Endothelial cell of hepatic sinusoid (primary cell): ENCODE measurements around the gene KRTAP29-1.

Source experiments
- in situ Hi-C: cut with HindIII; loops from 2 replicates; pipeline ENCODE4 v1.10.0; 2017; ENCODE audit warnings: low sequenced_read_pairs

Gene KRTAP29-1

DNA sequence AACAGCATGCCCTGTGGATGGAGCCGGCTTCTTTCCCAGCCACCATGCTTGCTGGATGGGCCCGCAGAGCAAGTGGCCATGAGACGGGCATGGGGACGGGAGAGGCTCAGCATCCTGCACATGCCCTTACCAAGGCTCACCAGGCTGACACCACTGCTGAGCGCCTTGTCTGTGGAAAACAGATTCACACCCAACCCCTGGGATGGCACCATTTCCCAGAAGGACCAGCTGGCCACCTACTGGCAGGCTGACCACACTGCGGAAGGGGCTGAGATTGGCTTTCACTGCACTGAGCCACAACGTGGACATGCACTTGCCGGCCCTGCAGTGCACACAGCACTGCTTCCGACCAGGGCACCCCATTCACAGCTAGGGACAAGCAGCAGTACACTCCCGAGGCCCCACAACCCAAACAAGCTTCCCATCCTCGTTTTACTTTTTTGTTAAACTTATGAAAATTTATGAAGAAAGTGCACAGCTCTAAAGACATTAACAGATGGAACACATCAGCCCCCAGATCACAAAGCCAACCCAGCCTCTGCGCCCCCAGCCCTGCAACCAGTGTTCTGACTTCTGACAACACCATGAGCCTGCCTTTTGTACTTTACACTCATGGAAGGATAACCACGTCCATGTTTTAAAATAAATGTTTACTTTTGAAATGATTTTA, 26.8 kb upstream of the KRTAP29-1 start:
- in situ Hi-C loops, result no loop called here

GRCh38 chr17:41328207-41328606, 25.6 kb upstream of the KRTAP29-1 start:
- in situ Hi-C loops, result no loop called here

GRCh38 chr17:41327411-41328120, 24.9 kb upstream of the KRTAP29-1 start:
- in situ Hi-C loops, result no loop called here

GRCh38 chr17:41326173-41327145, 23.8 kb upstream of the KRTAP29-1 start:
- in situ Hi-C loops, result no loop called here

GRCh38 chr17:41325611-41326010, 23.0 kb upstream of the KRTAP29-1 start:
- in situ Hi-C loops, result no loop called here

GRCh38 chr17:41325126-41325525, 22.5 kb upstream of the KRTAP29-1 start:
- in situ Hi-C loops, result no loop called here

GRCh38 chr17:41324180-41325075, 21.8 kb upstream of the KRTAP29-1 start:
- in situ Hi-C loops, result no loop called here

DNA sequence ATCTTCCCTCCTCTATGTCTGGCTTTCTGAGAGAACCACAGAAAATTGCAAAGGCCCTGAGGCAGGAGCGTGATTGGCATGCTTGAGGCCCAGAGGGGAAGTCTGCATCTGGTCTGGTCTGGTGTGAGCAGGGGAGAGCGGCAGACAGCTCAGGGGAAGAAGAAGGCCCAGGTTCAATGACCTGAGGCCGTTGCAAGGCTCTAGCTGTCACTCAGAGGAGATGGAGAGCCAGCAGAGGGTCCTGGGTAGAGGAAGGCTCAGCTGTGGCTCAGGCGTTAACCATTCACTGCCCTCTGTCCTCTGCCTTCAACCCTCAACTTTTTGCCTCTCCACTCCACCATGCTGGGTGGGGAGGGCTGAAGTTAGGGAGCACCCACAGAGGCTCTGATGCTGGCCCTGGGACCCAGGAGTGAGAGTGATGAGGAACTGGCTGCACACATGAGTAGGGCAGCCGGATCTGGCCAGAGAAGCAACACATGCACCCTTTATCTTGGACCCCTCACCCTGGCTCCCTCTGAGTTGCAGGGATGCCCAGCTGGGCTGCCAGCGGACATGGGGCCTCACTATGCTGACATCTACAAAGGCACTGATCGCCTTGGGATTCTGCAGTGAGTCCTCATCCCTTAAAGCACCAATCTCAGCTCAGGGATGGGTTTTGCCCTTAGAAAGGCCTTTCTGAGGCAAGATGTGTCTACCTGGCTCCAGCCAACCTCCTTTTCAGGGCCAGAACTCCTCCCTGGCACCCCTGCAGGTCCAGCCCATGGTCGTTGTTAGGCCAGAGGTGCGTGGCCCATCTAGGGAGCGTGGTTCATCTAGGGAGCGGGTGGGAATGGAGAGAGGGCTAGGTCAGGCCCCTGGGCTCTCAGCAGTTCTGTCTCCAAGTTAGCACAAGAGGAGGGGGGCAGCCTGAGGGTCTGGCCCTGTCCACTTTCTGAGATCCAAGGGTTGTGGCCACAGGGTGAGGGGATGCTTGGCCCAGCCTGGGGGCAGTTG, 20.5 kb upstream of the KRTAP29-1 start:
- in situ Hi-C loops, result no loop called here

GRCh38 chr17:41322094-41322902, 19.6 kb upstream of the KRTAP29-1 start:
- in situ Hi-C loops, result no loop called here

DNA sequence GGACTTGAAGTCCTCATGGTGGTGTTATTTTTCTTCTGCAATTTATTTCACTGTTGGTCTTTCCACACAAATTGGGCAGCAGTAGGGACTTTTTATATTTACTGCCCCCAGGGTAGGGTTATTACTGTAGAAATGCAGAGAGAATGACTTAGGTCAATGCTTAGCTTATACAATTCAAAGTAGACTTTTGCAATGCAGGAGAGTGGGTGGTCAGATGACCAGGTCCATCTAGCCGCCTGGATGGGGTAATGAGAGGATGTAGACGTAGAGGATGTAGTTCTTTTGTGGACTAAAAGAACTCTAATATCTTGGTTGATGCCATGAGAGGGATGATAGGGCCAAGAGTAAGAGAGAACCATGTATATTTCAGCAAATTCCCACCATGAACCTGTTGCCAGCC, 15.6 kb upstream of the KRTAP29-1 start:
- in situ Hi-C loops, result no loop called here

DNA sequence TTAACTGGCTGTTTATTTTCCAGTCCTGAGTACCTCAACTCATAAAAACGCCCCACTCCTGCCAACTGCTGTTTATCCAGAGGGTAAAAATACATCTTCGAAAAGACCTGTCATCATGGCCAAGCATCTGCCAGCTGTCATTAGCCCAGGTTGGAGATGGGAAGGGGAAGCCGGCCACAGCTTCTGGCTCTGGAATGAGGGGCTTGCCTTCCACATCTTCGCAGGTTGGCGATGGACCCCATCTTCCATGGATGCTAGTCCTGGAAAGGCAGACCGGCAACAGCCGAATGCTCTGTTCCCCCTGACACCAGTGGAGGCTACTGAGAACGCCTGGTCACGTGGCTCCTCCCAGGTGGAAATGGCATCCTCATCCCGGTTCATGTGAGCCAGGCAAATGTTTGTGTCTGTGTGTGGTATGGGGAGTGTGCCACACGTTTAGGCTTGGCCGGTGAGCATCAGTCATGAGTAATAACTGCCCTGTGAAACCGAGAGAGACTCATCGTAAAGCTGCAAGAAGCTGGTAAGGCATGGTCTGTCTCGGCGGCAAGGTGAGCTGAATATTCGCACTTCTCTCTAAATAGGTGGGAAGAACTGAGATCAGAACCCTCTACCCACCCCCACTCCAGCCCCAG, 13.3 kb upstream of the KRTAP29-1 start:
- in situ Hi-C loops, result no loop called here

DNA sequence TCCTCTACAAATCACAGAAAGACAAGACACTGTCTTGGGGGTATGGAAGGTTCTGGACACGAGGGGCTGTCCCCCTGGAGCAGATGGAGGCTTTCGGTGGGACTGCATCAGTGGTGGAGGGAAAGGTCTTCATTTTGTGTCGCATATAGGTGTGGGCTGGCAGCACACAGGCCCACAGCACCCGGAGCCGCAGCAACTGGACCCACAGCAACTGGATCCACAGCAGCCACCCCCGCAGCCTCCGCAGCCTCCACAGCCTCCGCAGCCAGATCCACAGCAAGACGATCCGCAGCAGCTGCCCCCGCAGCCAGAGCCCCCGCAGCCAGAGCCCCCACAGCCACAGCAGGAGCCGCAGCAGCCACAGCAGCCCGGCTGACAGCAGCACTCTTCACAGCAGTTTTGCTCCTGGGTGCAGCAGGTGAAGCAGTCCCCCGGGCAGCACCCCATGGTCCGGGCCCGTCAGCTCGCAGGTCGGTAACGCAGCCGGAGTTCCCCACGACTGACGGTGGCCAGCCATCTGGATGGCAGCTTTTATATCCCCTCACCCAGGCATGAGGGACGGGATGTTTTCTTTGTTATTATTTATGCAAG, 12.6 kb upstream of the KRTAP29-1 start, which contains the start of gene KRTAP17-1:
Gene KRTAP17-1 (minus strand): TSS at position 507 of the 591 bp plus-strand sequence. CDS start 60 bp downstream, at position 447.
- in situ Hi-C loops, result no loop called here

- in situ Hi-C loops, result no loop called here
Measured at GRCh38 chr17:41311111-41311510, 8.5 kb upstream of the KRTAP29-1 start.

DNA sequence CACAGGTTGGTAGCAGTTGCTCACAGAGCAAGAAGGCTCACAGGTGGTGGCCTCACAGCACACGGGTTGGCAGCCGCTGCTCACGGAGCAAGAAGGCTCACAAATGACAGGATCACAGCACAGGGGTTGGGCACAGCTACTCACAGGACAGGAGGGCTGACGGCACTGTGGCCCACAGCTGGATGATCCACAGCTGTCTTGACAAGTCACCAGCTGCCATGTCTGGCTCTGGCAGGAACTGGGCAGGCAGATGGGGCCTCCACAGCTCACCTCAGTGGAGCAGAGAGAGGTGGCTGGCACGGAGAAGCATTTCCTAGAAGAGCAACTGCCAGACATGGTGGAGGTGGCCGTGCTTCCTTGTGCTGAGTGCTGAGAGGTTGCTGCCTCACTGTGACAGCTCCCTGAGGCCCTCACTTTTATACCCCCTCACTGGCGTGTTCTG, 6.3 kb upstream of the KRTAP29-1 start, which contains the start of gene KRTAP16-1:
Gene KRTAP16-1 (minus strand): TSS at position 392 of the 442 bp plus-strand sequence. CDS start 56 bp downstream, at position 336.
- in situ Hi-C loops, result no loop called here

DNA sequence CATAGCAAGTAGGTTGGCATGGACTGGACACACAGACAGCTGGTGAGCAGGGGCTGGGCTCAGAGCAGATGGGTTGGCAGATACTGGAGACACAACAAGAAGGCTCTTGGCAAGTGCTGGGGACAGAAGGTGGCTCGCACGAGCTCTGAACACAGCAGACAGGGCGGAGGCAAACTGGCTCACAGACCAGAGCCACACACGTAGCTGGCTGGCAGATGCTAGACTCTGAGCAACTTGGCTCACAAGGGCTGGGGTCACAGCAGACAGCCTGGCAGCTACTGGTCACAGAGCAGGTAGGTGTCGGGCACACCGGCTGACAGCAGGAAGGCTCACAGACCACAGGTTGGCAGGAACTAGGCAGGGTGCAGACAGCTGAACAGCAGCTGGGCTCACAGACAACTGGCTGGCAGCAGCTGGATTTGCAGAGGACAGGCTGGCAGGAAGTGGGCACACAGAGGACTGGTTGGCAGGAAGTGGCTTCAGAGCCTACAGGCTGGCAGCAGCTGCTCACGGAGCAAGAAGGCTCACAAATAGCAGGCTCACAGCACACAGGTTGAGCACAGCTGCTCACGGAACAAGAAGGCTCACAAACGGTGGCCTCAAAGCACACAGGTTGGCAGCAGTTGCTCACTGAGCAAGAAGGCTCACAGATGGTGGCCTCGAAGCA, 5.7 kb upstream of the KRTAP29-1 start:
- in situ Hi-C loops, result no loop called here

DNA sequence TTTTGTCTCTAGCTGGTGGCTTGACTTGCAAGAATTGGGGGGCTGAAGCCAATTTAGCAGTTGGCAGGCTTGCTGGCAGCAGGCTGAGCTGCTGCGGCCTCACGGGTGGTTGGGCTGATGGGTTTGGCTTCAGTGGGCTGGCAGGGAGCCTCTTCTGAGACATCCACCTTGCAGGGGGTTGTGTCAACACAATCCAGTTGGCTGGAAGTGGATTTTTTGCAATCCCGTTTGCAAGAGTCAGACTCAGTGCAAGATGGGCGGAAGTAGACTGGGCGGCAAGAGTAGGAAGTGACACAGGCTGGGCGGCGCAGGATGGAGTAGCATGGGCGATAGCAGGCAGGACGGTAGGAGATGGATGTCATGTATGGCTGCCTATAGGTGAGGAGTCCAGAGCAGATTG, 5.0 kb upstream of the KRTAP29-1 start:
- in situ Hi-C loops, result no loop called here

DNA sequence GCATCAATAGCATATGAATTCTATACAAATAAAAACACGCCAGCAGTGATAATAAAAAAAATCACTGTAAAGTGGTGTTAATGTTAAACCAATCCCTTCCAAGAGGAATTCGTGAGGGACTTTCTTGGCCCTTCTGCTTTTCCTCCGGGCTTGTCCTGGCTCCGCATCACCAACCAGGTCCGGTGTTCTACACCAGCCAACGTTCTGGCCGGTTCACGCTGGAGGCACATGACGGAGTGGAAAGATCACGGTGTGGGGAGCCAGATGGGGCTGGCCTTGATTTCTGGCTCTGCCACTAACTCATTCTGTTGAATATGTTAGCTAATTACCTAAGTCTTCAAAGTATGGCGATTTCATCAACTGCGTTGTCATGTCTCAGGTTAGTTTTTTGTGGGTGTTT, 1.4 kb upstream of the KRTAP29-1 start:
- in situ Hi-C loops, result no loop called here
